NCI-H526 (cell line): Measurements from ENCODE around the gene TSPYL1.

Experiments
- DNase-seq, 2 experiments: peaks; one replicate each; lab custom pipeline; 2025; lab: John Stamatoyannopoulos, UW

Gene TSPYL1

DNA sequence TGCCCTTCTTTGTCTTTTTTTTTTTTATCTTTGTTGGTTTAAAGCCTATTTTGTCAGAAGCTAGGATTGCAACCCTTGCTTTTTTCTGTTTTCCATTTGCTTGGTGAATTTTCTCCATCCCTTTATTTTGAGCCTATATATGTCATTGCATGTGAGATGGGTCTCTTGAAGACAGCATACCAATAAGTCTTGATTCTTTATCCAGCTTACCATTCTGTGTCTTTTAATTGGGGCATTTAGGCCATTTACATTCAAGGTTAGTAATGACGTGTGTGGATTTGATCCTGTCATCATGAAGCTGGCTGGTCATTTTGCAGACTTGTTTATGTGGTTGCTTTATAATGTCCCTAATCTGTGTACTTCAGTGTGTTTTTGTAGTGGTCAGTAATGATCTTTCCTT, 16.4 kb downstream of the TSPYL1 start:
- DNase-seq: no peak

DNA sequence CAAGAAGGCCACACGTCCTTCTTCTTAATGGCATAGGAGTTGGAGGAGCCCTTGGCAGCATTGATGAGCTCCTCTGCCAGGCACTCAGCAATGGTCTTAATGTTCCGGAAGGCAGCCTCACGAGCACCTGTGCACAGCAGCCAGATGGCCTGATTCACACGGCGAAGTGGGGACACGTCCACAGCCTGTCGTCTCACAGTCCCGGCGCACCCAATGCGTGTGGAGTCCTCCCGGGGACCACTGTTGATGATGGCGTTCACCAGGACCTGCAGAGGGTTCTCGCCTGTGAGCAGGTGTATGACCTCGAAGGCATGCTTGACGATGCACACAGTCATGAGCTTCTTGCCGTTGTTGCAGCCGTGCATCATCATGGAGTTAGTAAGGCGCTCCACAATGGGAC, 21.2 kb downstream of the TSPYL1 start:
- DNase-seq: no peak

DNA sequence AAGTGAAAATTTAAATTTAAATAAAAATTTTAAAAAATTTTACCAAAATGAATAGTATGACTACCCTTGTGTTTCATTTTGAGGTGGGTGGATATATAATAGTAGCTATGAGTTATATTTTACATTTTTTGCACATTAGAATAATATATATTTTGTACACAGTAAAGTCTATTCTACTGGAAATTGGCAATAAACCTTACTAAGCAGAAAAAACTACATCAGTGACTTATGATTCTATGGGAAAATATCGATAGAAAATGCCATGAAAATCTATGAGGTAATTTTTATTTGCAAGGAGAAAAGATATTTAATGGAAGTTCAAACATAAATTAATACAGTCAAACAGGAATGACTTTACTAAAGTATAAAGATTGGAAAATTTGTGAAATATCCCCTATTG, 23.0 kb downstream of the TSPYL1 start:
- DNase-seq: no peak

DNA sequence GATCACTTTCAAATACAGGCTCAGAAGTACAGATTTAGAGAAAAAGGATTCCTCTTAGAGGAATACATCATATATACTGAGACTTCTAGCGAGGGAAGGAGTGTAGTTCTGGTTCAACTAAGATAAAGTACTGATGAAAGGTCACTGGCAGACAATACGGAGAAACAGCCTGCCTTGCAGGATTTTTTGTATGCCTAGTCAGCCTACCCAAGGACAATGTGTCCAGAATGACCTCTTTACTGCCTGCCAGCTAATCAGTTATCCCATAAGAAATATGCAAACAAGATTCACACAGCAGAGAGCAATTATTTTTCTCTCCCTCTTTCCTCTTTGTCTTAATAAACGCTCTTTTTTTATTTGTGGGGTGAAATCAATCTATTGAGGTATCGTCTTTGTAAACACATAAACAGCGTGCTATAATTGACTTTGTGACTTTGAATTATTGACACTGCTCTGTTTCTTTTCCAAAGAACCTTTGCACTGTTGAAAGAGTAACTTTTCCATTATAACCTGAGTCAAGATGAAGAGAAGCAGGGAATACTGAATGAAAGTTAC, 24.4 kb downstream of the TSPYL1 start:
- DNase-seq: peak in 1 of 2 experiments; percentile 27

DNA sequence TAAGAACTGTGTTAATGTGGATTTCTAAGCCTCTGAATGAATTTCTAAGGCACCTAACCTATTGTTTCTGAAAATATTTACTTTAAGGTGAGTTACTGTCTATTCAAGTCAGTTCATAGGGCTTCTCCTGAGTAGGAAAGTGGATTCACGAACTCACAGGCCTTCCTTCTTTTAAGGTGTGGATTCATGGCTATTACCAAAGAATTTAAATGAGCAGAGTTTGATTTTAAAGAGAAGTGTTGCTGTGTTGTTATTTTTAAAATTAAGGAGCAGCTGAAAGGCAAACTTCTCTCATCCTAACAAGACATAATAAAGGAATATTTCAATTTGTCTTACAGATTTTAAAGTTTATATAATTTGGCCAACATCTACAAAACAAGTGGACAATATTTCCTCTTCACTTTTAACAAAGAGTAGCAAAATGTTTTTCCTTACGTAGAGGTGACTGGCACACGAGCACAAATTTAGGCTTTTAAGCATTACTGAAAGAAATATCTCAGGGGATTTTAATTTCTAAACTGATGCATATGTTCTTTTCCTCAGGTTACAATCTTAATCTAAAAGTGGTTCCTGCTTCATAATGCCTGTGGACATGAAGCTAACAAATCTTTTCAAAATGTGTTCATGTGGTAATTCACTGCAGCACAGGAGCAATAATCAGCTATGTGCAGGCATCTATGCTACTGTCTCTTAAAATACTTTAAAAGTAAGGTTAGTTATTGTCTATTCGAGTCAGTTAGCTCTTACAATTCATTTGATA, 25.3 kb downstream of the TSPYL1 start:
- DNase-seq: no peak

DNA sequence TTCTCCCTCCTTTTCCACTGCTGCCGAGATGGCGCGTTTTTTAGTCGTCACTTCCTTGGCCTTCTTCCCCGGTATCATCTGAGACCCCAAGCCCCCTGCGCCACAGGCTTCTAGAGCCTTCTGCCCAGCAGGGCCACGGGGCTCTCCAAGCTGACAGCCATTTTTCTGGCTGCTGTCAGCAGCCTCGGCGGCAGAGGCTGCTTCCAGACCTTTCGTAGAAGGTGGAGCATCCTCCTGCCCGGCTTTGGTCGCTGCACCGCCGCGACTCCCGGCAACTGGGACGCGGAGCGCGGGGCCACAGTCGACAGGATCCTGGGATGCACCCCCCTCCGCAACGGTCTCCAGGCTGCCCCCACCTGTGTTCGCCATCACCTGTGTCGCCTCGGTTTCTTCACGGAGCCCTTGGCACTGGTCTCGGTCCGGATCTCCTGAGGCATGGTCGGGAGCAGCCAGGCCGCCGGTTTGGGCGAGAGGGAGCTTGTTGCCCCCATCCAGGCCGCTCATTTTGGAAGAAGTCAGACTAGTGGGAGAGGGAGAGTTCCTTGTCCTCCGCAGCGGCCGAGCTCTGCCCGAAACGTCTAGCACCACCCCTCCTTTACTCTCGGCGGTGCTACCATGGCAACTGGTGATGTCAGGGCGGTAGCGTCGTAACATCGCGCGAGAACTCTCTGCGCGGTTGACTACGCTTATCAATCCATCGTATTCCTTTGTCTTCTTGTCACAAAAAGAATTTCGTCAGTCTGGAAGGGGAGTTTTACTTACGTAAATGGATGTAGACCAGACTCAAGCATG, 26.0 kb downstream of the TSPYL1 start, which contains the start of gene TSPYL4:
Gene TSPYL4, minus strand, starts transcription at position 571 of the 792 bp plus-strand sequence. Its CDS starts 67 bp downstream, at position 504.
- peak; percentile 95 to 97 for DNase-seq

DNA sequence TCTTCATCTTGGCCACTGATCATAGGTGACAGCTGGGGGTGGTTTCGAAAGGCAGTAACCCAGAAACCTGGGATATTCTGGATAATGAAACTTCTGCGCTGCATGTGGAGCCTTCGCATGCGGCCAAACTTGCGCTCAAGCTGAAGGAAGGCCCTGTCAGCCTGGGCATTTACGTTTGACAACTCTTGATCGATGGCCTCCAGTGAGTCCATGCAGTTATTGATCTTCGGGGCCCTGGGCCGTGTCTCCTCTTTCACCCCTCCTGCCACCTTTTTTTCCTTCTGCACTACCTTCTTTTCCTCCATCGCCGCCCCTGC, 26.6 kb downstream of the TSPYL1 start:
- DNase-seq: no peak

DNA sequence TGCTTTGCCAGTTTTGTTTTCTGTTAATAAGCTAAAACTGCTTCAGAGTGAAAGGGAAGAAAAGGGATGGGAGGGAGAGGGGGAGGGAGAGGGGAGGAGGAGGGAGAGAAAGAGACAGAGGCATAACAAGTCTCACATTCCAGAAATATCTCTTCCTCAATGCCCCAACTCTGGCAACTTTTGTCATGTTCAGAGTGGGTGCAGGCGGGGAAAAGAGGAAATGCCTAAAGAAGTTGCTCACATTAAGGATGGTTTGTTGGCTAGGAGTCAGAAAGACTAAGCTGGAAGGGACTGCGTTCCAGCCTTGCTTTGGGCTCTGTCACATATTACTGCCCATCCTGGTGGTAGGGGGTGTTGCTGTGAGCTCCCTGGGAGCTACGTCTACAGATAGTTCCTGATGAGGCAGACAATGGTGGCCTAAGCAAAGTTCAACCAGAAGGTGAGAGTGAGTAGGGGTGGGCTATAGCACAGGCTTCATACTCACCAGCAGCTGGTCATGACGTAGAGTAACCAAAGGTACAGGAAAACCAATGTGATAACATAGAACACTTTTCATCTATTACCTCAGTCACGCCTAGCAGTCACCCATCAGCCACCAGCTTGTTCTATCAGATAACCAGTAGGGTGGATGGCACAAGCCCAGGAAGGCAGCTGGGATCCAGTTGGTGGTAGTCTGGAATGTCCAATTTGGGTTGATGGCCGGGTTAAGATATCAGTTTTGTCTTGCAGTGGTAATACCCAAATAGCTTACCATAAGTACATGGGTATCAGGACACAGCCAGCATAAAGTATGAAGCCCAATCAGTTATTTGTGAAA, 28.0 kb downstream of the TSPYL1 start:
- peak in 1 of 2 experiments; percentile 4 for DNase-seq

DNA sequence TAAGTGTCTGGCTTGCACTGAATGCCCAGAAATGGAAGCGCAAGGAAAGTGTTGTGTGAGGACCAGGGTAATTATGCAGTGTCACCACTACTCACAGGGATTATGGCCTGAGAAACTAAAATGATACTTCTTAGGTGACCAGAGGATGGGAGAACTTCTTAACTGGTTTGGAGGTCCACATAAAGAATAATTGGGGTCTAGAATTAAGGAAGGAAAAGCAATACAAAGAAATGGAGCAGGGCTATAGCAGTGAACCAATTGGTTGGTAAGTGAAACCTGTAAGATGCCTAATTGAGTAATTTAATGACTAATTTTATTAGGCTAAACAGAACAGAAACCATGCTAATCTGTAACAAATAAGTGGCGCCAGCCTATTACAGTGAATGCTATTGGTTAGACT, 31.2 kb downstream of the TSPYL1 start:
- no peak for DNase-seq

DNA sequence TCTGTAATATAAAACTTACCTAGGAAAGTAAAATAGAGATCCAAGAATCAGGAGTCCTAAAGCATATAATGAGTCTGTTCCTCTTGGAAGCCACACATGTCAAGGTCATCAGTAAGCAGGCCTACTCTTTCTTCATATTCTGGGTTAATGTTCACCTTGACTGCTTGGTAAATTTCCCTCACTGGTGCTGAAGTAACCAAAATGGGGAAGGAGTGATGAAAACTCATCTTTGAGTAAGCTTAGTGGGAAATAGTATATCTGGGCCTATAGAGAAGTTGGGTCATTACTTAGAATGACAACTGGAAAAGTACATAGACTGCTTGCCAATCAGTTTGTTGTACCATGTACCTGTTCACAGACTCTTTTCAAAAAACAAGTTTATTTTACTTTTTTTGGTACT, 32.4 kb downstream of the TSPYL1 start:
- no peak for DNase-seq

DNA sequence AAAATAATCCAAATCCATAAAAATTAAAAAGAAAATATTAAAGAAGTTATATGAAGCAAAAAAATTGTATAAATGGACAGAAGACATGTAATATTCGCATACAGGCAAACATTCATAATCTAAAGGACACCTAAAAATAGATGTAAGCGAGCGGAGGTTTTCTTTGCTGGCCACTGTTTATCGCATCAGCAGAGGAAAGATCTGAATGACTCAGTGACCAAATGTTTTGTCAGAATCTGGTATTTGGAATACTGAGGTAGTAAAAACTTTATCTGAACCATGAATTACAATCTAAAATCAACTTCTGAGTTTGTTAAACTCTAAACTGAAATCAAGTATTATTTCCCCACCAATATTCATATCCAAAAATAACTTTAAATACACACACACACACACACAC, 33.6 kb downstream of the TSPYL1 start:
- no peak for DNase-seq

DNA sequence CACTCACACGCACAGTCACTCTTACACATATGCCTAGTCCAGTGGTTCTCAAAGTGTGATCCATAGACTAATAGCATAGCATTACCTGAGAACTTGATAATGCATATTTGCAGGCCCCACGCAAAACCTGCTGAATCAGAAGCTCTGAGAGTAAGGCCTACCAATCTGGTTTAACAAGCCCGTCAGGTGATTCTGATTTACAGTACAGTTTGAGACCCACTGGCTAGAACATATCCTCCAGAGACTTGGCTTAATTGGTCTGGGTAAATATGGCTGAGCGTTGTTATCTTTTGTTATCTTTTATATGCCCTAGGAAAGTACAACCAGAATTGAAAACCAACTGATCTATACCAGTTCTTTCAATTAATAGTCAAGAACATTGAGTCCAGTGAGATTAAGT, 35.4 kb downstream of the TSPYL1 start:
- DNase-seq: peak; percentile 13 to 46

DNA sequence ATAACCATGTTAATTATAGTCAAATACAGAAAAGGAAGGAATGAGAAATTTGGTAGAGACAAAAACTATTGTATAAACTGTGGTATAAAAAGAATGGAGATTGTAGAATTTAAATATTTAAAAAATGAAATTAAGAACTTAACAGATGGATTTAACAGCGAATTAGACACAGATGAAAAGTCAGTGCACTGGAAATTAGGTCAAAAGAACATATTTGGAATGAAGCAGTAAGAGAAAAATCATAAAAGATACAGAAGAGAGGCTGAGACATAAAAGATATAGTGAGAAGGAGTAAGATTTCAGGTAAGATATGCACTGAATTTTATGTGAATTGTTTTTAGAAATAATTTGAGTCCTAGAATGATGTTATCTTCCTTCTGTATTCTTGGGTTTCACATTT, 39.9 kb downstream of the TSPYL1 start:
- no peak for DNase-seq

DNA sequence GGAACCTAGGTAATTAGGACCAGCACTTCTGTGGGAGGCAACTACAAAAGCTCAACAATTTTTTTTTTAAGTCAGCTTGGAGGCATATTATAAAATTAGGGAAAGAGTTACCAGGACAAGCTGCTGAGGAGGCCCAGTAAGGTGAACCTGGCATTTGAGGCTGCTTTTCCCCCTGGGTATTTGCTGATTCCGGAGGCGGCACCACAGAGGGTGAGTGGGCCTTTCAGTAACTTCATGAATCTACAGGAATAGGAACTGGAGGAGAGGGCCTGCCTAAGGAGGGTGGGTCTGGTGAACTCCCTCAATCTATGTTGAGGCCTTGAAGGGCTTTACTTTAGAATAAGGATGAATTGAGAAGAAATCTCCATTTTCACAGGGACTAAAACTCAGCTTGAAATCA, 40.5 kb downstream of the TSPYL1 start:
- no peak for DNase-seq

DNA sequence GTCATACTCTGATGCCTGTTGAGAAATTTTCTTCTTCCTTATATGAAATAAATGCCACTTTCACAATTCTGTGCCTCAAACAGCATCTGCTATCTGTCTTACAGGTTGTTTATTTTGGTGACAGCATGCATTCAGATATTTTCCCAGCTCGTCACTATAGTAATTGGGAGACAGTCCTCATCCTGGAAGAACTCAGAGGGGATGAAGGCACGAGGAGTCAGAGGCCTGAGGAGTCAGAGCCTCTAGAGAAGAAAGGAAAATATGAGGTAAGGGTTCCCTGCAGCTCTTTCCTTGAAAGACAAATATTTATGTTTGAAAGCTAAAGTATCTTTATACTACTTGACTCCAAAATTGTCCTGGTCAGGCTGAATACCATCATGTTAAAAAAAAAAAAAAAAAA, 41.6 kb downstream of the TSPYL1 start:
- no peak for DNase-seq

DNA sequence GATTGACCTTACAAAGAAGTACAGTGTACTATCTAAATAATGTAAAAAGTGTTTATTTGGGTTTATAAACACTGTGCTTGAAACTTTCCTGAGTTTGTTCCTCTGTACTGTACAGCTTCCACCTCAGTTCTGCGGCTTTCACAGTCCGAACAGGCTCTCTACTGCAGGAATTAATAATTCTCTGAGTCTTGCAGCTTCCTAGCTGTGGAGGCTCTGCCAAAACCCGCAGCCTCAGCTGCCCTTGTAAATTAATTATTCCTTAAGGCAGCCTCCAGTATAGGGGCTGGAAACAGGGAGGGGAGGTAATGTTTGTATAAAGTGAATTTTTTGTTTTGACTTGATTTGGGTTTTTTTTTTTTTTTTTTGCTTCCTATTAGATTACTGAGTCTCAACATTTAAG, 45.0 kb downstream of the TSPYL1 start:
- DNase-seq: no peak

DNA sequence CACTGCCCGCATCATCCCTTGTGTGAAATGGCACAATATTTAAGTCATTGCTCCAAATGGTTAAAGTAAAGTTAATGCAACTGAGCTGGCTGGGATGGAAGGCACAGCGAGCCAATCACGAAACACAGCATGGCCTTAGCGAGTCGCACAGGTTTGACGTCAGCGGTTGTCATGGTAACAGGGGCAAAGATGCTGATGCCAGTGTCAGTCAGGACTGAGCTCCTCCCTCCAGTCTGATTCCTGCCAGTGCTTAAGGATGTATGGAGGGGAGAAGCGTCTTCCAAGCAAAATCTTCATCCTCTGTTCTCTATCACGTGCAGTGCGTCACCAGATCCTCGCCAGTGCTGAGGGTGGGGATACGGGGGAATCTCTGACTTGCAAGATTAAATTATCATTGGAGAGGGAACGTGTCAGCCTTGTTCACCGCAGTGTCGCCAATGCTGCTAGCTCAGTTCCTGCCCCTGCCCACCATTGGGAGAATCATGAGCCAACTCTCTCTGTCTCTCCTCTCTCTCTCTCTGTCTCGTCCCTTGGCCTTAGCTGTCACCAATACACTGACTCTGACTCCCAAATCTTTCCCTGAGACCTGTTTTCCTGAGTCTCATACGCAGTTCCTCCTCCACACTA, 50.3 kb downstream of the TSPYL1 start:
- DNase-seq: peak in 1 of 2 experiments; percentile 51
